GM21381 (cell line): Measurements from ENCODE around the gene KIAA1191.
"Not testable (repeated sequence)": the region's sequence is repeated elsewhere in the genome, so short reads cannot be mapped to it uniquely, and the experiment has no call there.

Source experiments
- ATAC-seq: cut with Tn5 transposase; IDR thresholded peaks from one replicate; pipeline ENCODE4 v1.9.1; 2021; ENCODE audit warnings: mild to moderate bottlenecking, moderate library complexity; ENCODE audit not compliant: unreplicated experiment

KIAA1191 gene

GRCh38 chr5:176319827-176320554, 41.6 kb downstream of the KIAA1191 start:
- ATAC-seq, result no peak

- no peak for ATAC-seq
These were observed 43.8 kb downstream of the KIAA1191 start for GRCh38 chr5:176317534-176318374.

DNA sequence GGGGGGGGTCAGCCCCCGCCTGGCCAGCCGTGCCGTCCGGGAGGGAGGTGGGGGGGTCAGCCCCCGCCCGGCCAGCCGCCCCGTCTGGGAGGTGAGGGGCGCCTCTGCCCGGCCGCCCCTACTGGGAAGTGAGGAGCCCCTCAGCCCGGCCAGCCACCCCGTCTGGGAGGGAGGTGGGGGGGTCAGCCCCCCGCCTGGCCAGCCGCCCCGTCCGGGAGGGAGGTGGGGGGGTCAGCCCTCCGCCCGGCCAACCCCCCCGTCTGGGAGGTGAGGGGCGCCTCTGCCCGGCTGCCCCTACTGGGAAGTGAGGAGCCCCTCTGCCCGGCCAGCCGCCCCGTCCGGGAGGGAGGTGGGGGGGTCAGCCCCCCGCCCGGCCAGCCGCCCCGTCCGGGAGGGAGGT, 56.2 kb downstream of the KIAA1191 start:
- not testable (repeated sequence) for ATAC-seq
